ENCODE measurements around the gene DCAF11.

DCAF11 gene

GRCh38 chr14:24096545-24097181 lies 17.9 kb upstream of the DCAF11 start:
- H3K4me3 ChIP-seq (replicated peaks in 1 of 2; ENCODE audit: low read depth in 2 of 2, low read length in 2 of 2): no peak overlapping the region
- no peak for DNase-seq (ENCODE audit: low read depth in 2 of 2)
- TF ChIP-seq CTCF (IDR thresholded peaks at IDR 0.05; ENCODE audit: low read depth, low read length): no peak

- DNase-seq (ENCODE audit: low read depth in 2 of 2): no peak
- H3K4me3 ChIP-seq (replicated peaks in 1 of 2; ENCODE audit: low read depth in 2 of 2, low read length in 2 of 2): no peak overlapping the region
- no peak for TF ChIP-seq CTCF (IDR thresholded peaks at IDR 0.05; ENCODE audit: low read depth, low read length)
Measured at GRCh38 chr14:24098229-24098926, 16.2 kb upstream of the DCAF11 start.

- no peak for DNase-seq (ENCODE audit: low read depth in 2 of 2)
- H3K4me3 ChIP-seq (replicated peaks in 1 of 2; ENCODE audit: low read depth in 2 of 2, low read length in 2 of 2): no peak overlapping the region
- TF ChIP-seq CTCF (IDR thresholded peaks at IDR 0.05; ENCODE audit: low read depth, low read length): no peak
Measured at GRCh38 chr14:24098927-24099813, 15.4 kb upstream of the DCAF11 start.

GRCh38 chr14:24100197-24100981 lies 14.2 kb upstream of the DCAF11 start:
- no peak for DNase-seq (ENCODE audit: low read depth in 2 of 2)
- H3K4me3 ChIP-seq (replicated peaks in 1 of 2; ENCODE audit: low read depth in 2 of 2, low read length in 2 of 2): no peak overlapping the region
- no peak for TF ChIP-seq CTCF (IDR thresholded peaks at IDR 0.05; ENCODE audit: low read depth, low read length)

GRCh38 chr14:24100982-24101494 lies 13.5 kb upstream of the DCAF11 start:
- no peak overlapping the region for H3K4me3 ChIP-seq (replicated peaks in 1 of 2; ENCODE audit: low read depth in 2 of 2, low read length in 2 of 2)
- TF ChIP-seq CTCF (IDR thresholded peaks at IDR 0.05; ENCODE audit: low read depth, low read length): no peak
- DNase-seq (ENCODE audit: low read depth in 2 of 2): no peak

All from cardiac fibroblast (primary cell).